ENCODE measurements around the gene TJP1. TPM values are rescaled to one million over a fixed set of nuclear protein-coding genes. Genes with fewer than 3 reads are reported as not detected.

The TJP1 gene
- polyA plus RNA-seq, 1 experiment: 42.5 TPM

GRCh38 chr15:29799859-29800258 lies 22.4 kb downstream of the TJP1 start:
- CTCF ChIA-PET: interaction anchor here (1.2 kb wide), 1 partner anchor 13 kb away, joined by 4 read pairs; no protein-coding TSS in a partner anchor
- Histone ChIP-seq H3K36me3 (ENCODE audit: control insufficient read depth, insufficient read depth, low read length) (no peaks in the 10 kb centered on the region; the same call in 1 of the 2 replicates), H3K4me3 (ENCODE audit: low read depth, low read length) (no peak overlapping the region), H3K27me3 (ENCODE audit: control insufficient read depth, insufficient read depth, low read length) (no peaks in the 10 kb centered on the region)
- DNase-seq (ENCODE audit: low read depth): no peak
- TF ChIP-seq, protein P1, sequence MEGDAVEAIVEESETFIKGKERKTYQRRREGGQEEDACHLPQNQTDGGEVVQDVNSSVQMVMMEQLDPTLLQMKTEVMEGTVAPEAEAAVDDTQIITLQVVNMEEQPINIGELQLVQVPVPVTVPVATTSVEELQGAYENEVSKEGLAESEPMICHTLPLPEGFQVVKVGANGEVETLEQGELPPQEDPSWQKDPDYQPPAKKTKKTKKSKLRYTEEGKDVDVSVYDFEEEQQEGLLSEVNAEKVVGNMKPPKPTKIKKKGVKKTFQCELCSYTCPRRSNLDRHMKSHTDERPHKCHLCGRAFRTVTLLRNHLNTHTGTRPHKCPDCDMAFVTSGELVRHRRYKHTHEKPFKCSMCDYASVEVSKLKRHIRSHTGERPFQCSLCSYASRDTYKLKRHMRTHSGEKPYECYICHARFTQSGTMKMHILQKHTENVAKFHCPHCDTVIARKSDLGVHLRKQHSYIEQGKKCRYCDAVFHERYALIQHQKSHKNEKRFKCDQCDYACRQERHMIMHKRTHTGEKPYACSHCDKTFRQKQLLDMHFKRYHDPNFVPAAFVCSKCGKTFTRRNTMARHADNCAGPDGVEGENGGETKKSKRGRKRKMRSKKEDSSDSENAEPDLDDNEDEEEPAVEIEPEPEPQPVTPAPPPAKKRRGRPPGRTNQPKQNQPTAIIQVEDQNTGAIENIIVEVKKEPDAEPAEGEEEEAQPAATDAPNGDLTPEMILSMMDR (IDR thresholded peaks at IDR 0.05; ENCODE audit: insufficient read depth, low read depth, low read length): no peak
- POLR2A ChIA-PET: no interaction called here

DNA sequence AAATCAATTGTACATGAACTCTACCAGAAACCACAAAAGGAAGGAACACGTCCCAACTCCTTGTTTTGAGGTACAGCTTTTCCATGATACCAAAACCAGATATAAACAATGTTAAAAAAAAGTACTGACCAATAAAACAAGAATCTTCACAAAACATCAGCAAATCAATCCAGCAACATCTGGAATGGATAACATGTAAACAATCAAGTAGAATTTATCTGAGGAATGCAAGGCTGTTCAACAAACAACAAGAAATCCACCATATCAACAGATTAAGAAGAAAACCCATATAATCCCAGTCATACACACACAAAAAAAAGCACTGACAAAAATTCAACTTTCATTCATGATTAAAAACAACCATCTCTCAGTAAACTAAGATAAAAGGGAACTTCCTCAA lies 26.7 kb downstream of the TJP1 start:
- DNase-seq (ENCODE audit: low read depth): no peak
- TF ChIP-seq, protein P1 (IDR thresholded peaks at IDR 0.05; ENCODE audit: insufficient read depth, low read depth, low read length): no peak
- Histone ChIP-seq H3K4me3 (ENCODE audit: low read depth, low read length) (no peak overlapping the region), H3K36me3 (ENCODE audit: control insufficient read depth, insufficient read depth, low read length) (no peaks in the 10 kb centered on the region; the same call in 1 of the 2 replicates), H3K27me3 (ENCODE audit: control insufficient read depth, insufficient read depth, low read length) (no peaks in the 10 kb centered on the region)
- POLR2A ChIA-PET: no interaction called here
- CTCF ChIA-PET: no interaction called here

- Histone ChIP-seq H3K36me3 (ENCODE audit: control insufficient read depth, insufficient read depth, low read length) (no peaks in the 10 kb centered on the region; the same call in 1 of the 2 replicates), H3K27me3 (ENCODE audit: control insufficient read depth, insufficient read depth, low read length) (no peaks in the 10 kb centered on the region), H3K4me3 (ENCODE audit: low read depth, low read length) (no peak overlapping the region)
- peak; percentile 18 for DNase-seq (ENCODE audit: low read depth)
- POLR2A ChIA-PET: no interaction called here
- CTCF ChIA-PET: no interaction called here
- TF ChIP-seq, protein P1 (IDR thresholded peaks at IDR 0.05; ENCODE audit: insufficient read depth, low read depth, low read length): no peak
Measured at GRCh38 chr15:29792426-29793159, 29.7 kb downstream of the TJP1 start.

DNA sequence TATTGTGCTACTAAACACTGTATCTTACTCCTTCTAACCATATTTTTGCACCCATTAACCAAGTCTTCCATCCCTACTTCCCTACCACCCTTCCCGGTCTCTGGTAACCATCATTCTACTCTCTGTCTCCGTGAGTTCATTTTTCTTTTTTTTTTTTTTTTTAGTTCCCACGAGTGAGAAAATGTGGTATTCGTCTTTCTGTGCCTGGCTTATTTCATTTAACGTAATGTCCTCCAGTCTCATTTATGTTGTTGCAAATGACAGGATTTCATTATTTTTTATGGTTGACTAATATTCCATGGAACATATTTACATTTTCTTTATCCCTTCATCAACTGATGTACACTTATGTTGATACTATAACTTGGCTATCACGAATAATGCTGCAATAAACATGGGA lies 31.7 kb downstream of the TJP1 start:
- POLR2A ChIA-PET: no interaction called here
- Histone ChIP-seq H3K27me3 (ENCODE audit: control insufficient read depth, insufficient read depth, low read length) (no peaks in the 10 kb centered on the region), H3K4me3 (ENCODE audit: low read depth, low read length) (no peak overlapping the region), H3K36me3 (ENCODE audit: control insufficient read depth, insufficient read depth, low read length) (no peaks in the 10 kb centered on the region; the same call in 1 of the 2 replicates)
- TF ChIP-seq, protein P1 (IDR thresholded peaks at IDR 0.05; ENCODE audit: insufficient read depth, low read depth, low read length): no peak
- CTCF ChIA-PET: interaction anchor here (1.1 kb wide), 1 partner anchor 20 kb away, joined by 3 read pairs; no protein-coding TSS in a partner anchor
- DNase-seq (ENCODE audit: low read depth): no peak

DNA sequence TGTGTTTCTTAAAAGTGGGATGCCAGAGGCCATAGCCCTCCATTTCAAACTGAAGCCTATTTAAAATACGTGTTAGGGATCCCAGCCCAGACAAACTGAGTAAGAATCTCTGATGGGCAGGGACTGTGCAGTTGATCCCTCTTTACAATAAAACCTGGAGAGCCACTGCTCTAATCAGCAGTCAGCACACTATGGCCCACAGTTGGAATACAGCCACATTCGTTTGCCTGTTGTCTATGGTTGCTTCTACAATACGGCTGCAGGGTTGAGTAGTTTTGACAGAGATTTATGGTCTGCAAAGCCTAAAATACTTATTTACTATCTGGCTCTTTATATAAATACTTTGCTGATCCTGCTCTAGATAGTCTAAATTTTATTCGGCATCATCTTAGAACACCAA lies 32.4 kb downstream of the TJP1 start:
- no peak for DNase-seq (ENCODE audit: low read depth)
- ChIA-PET POLR2A (no interaction called here), CTCF (interaction anchor here (1.1 kb wide), 1 partner anchor 20 kb away, joined by 3 read pairs; no protein-coding TSS in a partner anchor)
- TF ChIP-seq, protein P1 (IDR thresholded peaks at IDR 0.05; ENCODE audit: insufficient read depth, low read depth, low read length): no peak
- Histone ChIP-seq H3K27me3 (ENCODE audit: control insufficient read depth, insufficient read depth, low read length) (no peaks in the 10 kb centered on the region), H3K4me3 (ENCODE audit: low read depth, low read length) (no peak overlapping the region), H3K36me3 (ENCODE audit: control insufficient read depth, insufficient read depth, low read length) (no peaks in the 10 kb centered on the region)
